Measurements from ENCODE around the gene KRT86.
"Not testable (repeated sequence)": the region's sequence is repeated elsewhere in the genome, so short reads cannot be mapped to it uniquely, and the experiment has no call there.

KRT86 gene

DNA sequence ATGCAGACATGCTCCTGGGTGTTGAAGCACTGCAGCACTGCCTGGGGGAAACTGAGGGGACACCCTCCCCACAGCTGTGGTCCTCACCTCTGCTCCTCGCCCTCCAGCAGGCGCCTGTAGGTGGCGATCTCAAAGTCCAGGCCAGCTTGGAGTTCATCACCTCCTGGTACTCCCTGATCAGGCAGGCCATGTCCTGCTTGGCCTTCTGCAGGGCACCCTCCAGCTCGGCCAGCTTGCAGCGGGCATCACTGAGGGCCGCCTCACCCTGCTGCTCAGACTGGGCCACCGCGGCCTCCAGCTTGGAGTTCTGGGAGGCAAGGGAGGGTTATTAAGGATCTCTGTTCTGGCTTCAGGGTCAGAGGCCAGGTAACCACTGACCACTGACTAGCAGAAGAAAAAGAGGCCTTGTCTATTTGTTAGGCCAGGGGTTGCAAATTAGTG lies 22.2 kb upstream of the KRT86 start:
- not testable (repeated sequence) for DNase-seq

DNA sequence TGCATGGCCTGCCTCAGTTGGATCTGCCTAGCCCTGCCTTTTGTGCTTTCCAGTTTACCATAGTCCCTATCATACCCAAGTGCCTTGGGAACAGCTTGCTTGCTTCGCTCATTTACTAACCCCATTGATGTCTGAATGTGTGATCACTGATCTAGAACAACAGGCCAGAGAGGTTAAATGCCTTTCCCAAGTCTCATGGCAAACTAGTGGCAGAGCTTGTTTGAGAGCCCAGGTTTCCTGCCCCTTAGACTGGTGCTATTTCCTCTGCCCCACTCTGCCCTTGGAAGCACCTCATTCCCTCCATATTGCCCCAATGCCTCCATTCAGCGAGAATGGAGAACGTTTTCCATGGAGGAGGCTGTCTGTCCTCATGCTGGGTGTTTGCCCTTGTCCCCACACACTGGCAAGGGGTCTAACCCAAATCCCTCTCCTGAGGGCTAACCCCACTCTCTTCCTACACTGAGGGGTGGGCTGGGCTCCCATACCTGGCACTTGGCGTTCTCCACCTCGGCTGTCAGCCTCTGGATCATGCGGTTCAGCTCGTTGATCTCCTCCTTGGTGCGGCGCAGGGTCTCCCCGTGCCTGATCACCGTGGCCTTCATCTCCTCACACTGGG lies 21.6 kb upstream of the KRT86 start:
- DNase-seq = no peak

DNA sequence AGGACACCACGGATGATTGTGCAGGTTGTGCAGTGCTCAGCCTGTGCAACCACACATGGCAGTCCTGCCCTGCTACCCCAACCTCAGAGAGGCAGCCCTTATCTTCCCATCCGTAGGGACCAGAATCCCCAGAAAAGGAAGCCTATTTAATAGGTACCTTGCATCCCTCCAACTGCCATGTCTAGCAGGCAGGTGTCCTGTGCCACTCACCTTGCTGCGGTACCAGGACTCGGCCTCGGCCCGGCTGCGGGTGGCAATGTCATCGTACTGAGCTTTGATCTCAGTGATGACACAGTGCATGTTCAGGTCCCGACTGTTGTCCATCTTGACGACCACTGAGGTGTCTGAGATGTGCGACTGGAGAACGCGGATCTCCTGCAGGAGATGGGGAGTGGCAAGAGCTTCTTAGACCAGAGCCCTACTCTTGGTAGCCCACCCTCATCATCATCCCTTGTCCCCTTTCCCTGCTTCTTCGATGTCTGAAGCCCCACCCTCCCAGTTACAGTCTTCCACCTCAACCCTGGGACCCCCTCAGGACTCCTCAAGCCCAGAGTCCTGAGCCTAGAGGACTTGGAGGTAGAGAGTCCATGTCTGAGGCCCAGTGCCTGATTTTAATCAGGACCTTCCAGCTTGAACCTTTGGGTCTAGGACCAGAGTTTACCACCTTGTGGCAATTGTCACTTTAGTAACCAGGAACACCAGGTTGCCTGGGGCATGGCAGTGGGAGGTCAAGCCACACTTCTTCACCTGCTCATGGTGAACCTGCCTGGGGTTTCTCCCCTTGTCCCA lies 20.9 kb upstream of the KRT86 start:
- no peak for DNase-seq

DNA sequence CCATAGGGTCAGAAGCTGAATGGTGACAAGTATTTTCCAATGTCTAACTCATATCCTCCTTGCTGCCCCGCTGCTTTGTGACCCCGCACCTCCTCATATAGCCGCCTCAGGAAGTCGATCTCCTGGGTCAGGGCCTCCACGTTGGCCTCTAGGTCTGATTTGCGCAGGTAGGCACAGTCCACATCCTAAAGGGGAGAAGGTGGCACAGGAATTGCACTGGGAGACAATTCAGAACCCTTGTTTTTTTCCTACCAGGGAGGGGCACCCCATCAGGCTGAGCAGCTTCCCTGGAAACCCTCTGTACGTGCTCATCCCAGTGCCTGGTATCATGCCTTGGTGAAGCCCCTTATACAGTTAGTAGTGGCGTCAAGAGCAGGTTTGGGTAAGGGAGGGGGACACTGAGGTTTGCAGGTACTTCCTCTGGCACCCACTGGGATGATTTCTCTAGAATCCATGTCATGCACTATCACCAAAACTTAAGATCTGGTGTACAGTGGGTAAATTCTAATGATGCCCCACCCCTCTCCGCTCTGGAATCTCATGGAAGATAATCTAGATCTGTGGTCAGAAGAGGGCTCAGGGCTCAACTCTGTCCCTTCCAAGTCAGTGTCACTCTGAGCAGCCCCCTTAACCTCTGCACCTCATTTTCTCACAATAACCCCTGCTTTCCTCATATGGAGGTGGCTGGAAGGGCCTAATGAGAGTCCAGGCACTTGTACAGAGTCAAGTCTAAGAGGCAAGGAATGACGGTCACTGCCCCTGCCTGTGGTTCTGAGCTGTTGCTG lies 20.1 kb upstream of the KRT86 start:
- no peak for DNase-seq

DNA sequence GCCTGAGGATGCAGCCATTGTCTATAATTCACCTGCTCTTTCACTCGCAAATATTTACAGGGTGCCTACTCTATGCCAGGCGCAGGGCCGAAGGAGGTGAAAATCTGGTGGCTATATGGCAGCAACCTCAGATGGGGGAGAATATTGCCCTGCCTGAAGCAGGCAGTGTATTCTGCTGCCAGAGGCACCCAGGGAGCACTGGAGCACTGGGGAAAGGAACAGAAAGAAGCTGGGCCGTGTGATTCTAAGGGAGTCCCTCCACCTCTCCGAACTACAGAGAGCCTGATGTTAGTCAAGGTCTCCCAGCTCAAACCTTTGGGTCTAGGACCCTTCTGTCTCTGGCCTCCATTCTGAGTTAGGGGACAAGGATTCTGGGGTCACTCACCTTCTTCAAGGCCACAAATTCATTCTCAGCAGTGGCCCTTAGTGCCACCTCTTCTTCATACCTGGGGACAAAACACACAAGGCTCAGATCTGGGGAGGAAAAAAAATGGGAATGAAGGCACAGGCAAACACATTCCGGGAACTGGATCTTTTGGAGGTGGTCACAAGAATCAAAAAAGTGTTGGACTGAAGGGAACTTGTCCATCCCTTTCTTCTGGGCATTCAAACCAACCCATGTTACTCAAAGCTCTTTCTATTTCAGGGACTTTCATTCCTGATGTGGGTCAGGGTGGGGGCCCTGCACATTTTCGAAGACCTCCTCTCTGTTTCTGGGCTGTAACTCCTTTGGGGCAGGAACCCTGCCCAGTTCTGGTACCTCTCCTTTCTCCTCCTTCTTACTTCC lies 19.3 kb upstream of the KRT86 start:
- no peak for DNase-seq

DNA sequence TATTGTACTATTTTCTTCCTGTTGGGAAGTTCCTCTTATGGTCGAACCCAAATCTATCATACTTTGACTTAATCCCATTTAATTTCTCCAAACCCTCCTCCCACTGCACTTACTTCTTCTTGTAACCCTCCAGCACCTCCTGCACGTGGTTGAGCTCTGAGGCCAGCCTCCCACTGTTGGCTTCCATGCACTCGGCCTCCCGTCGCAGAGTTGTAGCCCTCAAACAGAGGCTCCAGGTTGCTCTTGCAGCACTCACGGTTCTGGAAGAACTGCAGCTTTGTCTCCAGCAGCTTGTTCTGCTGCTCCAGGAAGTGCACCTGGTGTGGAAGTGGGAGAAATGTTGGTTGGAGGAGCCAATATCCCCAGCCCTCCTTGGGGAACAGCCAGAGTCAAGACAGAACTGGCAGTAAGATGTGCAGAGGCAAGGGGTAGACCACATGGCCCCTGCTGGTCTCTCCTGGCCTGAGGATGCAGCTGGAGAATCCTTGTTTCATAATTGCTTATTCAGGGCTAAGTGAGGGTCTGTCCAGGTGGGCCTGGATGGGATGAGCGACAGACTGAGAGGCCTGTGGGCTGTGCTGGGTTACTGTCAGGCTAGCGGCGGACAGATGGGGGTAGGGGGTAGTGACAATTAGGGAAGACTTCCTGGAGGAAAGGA lies 18.4 kb upstream of the KRT86 start:
- DNase-seq = no peak

DNA sequence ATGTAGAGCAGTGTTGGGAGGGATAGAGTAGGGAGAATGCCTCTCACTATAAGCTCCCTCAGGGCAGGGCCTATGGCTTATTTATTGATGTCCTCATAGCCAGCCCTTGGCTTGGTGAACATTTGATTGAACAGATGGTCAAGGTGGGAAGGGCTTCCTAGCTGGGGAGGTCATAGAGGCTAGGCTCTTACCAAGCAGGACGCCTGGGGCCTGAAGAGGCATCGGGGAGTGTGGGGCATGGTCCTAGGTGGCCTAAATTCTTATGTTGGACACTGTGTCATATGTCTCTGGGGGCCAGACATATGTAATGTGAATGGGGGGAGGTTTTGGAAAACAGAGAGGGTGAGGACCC lies 17.9 kb upstream of the KRT86 start:
- no peak for DNase-seq

DNA sequence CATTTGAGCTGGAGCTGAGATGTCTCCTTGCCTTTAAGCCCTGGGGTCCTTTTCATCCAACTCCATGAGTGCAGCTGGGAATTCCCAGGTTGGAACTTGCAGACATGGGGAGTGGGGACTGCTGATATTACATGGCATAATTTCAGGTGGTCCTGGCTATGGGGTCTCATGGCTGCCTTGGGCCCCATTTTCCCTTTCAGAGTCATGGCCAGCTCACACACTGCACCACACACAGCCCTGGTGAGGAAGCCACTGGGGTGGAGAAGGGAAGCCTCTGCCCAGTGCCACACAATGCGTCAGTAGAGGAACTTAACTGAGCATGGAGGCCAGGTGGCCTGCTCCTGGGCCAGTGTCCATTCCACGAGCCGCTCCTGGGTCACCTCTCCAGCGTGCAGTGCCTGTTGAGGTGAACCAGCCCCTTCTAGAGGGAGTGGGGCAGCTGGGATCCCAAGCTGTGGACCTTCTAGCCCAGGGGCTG lies 17.3 kb upstream of the KRT86 start:
- DNase-seq = no peak

DNA sequence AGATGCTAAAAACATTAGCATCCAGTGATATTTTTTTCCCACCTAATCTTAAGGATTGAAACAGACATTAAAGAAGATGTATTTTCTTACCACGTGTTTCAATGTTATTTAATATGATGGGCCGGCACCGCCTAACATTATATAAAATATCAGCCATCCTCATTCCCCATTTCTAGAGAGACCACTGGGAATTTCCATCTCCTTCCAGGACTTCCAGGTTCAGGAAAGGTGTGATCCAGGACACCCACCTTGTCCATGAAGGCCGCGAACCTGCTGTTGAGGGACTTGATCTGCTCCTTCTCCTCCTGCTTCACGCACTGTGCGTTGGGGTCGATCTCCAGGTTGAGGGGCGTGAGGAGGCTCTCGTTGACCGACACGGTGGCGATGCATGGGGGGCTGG lies 16.5 kb upstream of the KRT86 start:
- not testable (repeated sequence) for DNase-seq

DNA sequence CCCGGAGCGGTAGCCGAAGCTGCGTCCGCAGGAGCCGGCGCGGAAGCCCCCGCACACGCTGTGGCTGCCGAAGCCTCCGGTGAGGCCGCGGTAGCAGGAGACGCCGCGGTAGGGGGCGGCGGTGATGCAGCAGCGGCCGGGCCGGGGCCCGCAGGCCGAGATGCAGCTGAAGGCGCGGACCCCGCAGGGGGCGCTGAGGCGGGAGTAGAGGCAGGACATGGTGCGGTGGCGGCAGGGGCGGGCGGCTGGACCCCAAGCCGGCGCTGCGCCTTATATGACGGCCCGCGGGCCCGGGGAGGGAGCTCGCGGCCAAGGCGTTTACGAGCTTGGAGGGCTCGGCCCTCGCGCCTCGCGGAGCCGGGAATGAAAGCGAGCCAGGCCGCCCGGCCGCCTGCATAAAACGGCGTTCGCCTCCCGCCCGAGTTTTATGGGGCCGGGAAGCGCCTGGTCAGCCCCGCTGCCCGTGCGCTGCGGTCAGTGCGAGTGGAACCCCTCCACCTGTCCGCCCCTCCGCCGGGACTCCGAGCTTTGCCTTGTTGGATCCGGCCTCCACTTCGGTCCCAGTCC lies 16.0 kb upstream of the KRT86 start:
- no peak for DNase-seq

DNA sequence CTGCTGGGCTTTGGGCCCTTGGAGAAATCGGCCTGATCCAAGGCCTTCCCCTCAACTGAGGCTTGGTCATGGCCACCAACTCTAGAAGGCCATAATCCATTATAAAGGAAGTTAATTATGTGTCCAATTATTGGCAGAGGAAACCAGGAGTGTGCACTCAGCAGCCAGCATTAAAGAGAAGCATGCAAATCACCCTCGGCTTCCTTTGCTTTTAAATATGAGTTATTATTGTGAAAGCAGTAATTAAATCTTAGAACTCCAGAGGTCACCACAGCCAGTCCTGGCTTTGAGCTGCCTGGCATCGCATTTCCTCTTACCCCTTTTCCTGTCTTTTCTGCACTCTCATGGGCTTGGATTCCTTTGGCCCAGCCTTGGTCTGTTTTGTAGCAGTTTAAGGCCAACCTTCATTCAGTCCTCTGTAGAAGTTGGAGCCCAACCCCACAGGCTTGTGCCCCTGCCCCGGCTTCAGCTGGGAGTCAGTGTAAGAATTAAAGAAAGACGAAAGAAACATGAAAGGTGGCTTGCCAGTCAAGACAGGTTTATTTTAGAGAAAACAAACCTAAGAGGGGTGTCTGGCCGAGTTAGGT lies 14.7 kb upstream of the KRT86 start:
- DNase-seq = no peak

DNA sequence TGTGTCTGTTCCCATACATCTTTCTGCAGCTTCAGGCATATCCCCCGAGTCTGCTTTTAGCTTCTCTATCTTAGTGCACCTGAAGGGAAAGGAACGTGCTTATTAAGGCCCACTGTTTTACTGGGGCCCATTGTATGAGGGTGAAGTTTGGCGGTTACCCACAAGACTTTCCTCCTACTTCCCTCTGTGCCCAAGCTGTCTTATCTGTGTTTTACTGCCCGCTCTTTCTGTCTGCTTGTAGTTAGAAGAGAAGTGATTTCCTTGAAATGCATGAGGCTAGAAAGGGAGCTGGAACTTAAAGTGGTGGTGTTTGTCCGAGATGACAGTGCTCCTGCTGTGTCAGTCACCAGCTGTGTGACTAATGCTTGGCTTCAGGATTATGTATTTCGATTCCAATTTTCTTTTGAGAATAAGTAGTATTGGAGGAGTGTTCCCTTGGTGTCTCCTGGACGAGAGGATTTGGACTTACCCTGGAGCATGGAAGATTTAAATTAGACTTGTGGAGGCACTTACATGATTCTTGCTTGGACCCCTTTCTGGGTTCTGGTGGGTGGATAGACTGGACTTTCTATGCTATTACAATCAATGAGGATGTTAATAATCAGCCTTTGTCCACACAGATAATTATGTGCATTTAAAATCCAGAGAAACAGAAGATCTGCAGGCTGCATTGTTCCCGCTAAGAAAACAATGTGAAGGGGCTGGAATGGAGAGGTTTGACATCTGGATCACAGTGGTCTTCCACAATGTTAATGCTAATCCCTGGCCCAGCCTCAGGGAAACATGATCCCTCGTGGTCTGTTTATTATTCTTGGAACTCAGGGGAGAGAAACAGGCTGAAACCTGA lies 13.9 kb upstream of the KRT86 start:
- DNase-seq = no peak

DNA sequence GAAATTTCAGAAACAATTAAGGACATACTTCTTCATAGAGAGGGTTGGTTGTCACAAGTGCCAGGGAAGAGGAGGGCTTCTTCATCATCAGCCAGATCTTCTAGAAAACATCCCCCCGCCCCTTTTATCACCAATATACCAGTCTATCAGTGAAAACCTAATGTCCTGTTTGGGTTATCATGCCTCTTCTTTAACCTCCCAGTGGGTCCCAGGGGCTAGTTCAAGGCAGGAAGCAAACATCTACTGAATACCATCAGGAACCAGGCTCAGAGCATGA lies 13.3 kb upstream of the KRT86 start:
- no peak for DNase-seq

DNA sequence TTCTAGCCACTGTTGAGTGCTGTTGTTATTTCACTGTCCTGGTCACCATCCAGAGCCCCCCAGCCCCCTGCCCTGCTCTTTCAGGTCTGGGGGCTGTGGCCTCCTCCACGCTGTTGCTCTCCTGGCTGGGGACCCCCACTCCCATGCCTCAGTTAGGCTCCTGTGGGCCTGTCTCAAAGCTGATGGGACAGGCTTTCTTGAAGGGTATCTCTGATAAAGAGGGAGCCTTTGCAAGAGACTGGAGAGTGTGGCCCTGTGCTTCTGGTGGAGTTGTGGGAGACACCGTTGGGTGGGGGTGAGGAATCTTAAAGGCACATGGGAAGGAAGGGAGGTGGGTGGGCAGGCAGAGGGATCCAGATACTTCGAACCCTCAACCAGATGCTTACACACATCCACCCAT lies 12.2 kb upstream of the KRT86 start:
- DNase-seq = no peak

DNA sequence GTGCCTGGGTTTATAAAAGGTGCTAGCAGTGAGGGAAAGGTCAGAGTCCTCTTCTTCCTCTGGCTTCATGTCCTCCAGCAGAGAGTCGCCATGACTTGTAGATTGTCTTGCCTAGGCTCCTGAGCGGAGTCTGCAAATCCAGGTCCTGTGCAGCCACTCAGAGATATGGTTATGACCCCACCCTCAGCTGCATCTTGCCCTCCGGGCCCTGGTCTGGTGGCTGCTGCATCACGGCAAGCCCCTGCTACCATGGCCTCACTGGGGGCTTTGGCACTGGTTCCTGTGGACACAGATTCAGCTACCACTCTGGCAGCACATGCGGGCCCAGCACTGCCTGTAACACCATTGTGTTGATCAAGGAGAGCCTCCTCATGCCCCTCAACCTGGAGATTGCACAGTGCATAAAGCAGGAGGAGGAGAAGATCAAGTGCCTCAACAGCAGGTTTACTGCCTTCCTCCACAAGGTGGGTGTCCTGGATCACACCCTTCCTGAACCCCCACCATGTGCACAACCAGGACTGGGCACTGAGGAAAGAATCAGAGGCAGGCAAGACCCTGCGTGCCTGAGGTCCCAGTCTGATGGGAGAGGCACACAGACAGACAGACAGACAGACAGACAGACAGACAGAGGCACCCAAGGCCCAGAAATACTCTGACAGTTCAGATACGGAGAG lies 10.5 kb upstream of the KRT86 start:
- DNase-seq = no peak

DNA sequence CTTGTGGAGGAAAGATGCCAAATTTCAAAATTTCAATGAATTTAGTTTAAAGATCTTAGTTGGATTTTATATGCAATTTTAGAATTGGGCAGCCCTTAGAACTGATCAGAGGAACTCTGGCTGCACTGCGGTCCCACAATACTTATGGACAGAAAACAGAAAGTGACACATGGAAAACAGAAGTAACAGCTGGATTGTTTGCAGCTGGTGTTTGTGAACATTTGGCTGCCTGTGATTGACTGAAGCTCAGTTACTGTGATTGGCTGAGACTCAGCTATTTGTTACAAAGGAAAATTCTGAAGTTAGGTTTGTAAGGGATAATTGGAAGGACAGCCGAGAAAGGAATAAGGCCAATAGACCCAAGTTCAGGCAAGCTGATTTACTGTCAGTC lies 10.0 kb upstream of the KRT86 start:
- no peak for DNase-seq

DNA sequence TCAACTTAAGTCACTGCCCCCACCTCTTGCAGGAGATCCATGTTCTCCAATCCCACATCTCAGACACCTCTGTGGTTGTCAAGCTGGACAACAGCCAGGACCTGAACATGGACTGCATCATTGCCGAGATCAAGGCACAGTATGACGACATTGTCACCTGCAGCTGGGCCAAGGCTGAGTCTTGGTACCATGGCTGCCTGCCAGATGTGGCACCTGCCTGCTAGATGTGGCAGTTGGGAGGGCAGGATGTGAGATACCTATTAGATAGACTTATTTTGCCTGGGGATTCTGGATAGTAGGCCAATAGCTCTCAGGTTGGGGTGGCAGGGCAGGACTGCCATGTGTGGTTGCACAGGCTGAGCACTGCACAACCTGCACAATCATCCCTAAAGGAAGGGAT lies 7.9 kb upstream of the KRT86 start:
- DNase-seq = no peak

DNA sequence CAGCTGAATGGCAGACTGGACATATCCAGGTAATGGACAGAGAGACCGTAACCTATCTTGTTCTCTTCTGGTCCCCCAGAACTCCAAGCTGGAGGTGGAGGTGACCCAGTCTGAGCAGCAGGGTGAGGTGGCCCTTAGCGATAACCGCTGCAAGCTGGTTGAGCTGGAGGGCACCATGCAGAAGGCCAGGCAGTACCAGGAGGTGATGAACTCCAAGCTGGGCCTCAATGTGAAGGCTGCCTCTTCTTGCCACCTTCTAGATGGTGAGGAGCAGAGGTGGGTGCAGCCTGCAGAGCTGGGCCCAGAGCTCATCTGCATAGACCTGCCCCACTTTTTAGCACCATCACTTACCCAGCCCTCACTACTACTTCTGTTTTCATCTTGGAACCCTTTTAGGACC lies 7.2 kb upstream of the KRT86 start:
- no peak for DNase-seq

DNA sequence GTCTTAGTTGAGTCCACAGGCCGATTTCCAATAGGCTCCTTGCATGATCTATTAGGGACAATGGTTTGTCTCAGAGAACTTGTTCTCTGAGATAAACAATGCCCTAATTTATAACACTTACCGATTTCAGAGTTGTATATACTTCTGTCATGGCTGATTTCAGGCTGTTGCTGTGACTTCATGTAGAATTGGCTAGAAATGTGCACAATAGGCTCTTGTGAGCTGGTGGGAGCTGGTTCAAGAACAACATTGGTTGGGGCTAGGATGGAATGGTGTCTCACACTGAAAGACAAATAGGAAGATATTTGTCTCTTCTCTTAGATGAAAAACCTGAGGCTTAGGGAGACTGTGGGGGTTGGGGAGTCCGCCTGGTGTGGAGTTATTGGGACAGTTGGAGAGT lies 6.7 kb upstream of the KRT86 start:
- DNase-seq = no peak

DNA sequence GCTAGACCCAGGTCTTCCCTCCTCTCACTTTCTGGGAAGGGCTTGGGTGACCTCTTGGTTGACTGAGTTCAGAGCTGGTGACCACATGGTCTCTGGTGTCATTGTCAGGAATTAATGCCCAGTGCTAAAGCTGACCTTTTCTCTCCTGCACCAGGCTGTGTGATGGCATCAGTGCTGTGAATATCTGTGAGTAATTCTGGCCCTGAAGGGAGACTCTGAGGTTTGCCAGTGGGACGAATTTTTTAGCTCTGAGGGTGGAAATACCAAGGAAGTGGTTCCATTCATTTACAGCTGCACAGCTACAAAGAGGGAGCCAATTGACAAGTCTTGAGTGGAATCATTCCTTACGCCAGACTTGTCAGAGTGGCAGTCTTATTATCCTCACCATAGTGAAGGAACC lies 6.2 kb upstream of the KRT86 start:
- DNase-seq = no peak

Data from activated CD4-positive, CD25-positive, alpha-beta regulatory T cell (primary cell).